GM10248 (cell line): Measurements from ENCODE around the gene AKNA.

Experiments used
- CTCF ChIA-PET: fragments of 300-600 bp; sonication (Branson Sonifier 250); formaldehyde crosslinking; extraction: SDS; loops from one replicate; lab custom pipeline; 2021; ENCODE audit warnings: antibody characterized with exemption; lab: Yijun Ruan, JAX
- POLR2A ChIA-PET: fragments of 350-650 bp; sonication (Branson Sonifier 250); formaldehyde crosslinking; extraction: SDS; loops from one replicate; lab custom pipeline; 2020; ENCODE audit warnings: antibody characterized with exemption; lab: Yijun Ruan, JAX
- DNase-seq: peaks from one replicate; pipeline ENCODE4 v3.0.0; 2012; ENCODE audit errors: extremely low spot score
- CTCF ChIP-seq: IDR thresholded peaks from 2 replicates; pipeline ENCODE4 v1.5.1; 2012; ENCODE audit warnings: mild to moderate bottlenecking, low read depth; ENCODE audit errors: extremely low read depth, missing control alignments, control extremely low read depth

Gene AKNA

GRCh38 chr9:114365194-114365593, 22.6 kb downstream of the AKNA start:
- no peak for TF ChIP-seq CTCF
- POLR2A ChIA-PET: no interaction called here
- DNase-seq: no peak
- CTCF ChIA-PET: interaction anchor here (0.9 to 2.3 kb wide), 8 partner anchors 9 to 41 kb away, joined by 3 to 7 read pairs (median 4); partner anchors contain the start of gene AKNA

- no peak for DNase-seq
- CTCF ChIA-PET: interaction anchor here (1.1 to 2.3 kb wide), 6 partner anchors 8 to 26 kb away, joined by 3 to 7 read pairs (median 4); no protein-coding TSS in a partner anchor
- POLR2A ChIA-PET: interaction anchor here (0.7 kb wide), 1 partner anchor 14 kb away, joined by 3 read pairs; no protein-coding TSS in a partner anchor
- no peak for TF ChIP-seq CTCF
Measured at GRCh38 chr9:114364134-114365041, 23.4 kb downstream of the AKNA start.

DNA sequence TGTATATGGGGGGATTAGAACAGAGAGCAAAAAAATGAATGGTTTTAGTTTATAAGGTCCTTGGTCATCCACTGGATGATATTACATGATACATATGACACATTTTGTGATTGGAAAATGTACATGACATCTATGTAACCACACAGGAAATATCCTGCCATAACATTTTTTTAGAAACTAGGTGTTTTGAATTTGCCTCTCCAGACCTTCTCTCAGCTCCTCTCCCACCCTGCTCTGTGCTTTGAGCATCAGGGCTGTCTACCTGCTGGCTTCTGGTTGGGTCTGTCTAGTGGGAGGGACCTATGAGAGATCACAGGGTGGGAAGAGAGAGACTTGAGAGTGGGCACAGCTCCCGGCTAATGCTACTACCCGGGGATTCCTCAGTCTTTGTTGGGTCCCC, 24.4 kb downstream of the AKNA start:
- DNase-seq: no peak
- POLR2A ChIA-PET: no interaction called here
- CTCF ChIA-PET: interaction anchor here (1.1 to 2.3 kb wide), 2 partner anchors 8 to 25 kb away, joined by 5 read pairs; partner anchors contain the start of gene AKNA
- TF ChIP-seq CTCF: no peak

DNA sequence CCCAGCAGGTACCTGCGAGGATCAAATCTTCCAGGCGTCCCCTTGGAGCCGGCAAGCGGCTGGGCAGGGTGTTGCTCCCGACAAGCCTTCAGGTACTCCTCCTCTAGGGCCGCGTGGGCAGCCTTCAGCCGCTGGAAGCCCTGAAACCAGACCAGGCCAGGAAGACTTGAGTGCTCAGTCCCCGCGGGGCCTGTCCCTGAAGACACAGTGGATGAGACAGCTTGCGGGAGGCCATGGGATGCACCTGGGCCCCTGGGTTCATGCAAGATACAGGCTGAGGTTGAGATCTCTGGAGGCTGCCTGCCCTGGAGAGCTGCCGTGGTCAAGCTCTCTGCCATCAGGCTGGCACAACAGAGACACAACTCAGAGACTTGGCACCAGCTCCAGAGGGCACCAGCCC, 25.4 kb downstream of the AKNA start:
- POLR2A ChIA-PET: no interaction called here
- DNase-seq: no peak
- TF ChIP-seq CTCF: no peak
- CTCF ChIA-PET: interaction anchor here (1.0 to 1.1 kb wide), 2 partner anchors 11 to 26 kb away, joined by 3 to 5 read pairs; partner anchors contain the start of gene AKNA

DNA sequence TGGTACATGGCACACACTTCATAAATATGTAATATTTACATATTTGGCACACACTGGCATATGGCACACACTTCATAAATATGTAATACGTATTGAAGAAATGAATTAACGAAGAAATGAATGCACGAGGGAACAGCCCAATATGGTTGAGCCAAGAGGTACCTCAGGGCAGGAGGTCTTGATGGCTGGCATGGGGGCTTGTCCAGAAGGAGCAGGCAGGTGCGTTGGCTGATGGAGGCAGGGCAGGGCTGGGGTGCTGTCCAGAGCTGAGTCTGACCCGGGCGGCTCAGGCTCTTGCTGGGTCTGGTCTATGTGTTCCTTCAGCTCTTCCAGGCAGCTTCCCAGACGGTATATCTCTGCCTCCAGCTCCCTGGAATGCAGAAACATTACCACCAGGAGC, 26.2 kb downstream of the AKNA start:
- CTCF ChIA-PET: interaction anchor here (1.0 kb wide), 1 partner anchor 12 kb away, joined by 3 read pairs; no protein-coding TSS in a partner anchor
- TF ChIP-seq CTCF: no peak
- POLR2A ChIA-PET: interaction anchor here (0.7 kb wide), 1 partner anchor 29 kb away, joined by 3 read pairs; no protein-coding TSS in a partner anchor
- DNase-seq: no peak

DNA sequence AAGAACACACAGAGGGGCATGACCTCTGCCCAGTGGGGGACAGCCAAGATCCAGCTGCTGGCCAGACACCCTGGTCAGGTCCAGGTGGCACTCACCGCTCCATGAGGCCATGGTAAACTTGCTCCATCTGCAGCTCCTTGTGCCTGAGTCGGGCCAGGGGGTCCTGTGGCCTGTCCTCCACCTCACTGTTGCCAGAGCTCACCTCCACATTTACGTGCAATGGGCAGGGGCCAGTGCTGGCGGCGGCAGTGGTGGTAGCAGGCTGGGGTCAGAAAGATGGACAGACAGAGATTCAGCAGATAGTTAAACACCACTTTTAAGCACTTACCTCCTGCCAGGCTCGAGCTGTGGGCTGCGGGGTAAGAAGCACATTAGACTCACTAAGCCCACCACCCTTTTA, 28.0 kb downstream of the AKNA start:
- TF ChIP-seq CTCF: no peak
- ChIA-PET POLR2A (no interaction called here), CTCF (interaction anchor here (1.5 kb wide), 1 partner anchor 46 kb away, joined by 3 read pairs; no protein-coding TSS in a partner anchor)

More for the DNA sequence above, 28.0 kb downstream of the AKNA start:
- no peak for DNase-seq
